WI38 (cell line): ENCODE data around the gene IFNA17.

Experiments used
- H3K4me3 ChIP-seq: 2 replicates; pipeline ENCODE4 v1.5.1; 2011; ENCODE audit warnings: low read depth, mild to moderate bottlenecking, control low read depth, low read length
- CTCF ChIP-seq: IDR thresholded peaks from 2 replicates; pipeline ENCODE4 v1.5.1; 2012; ENCODE audit warnings: low read depth, mild to moderate bottlenecking, control low read depth, low read length

The IFNA17 gene

GRCh38 chr9:21228122-21228521, at the start of gene IFNA17:
Gene IFNA17, minus strand, starts transcription at chr9:21228222. Its CDS starts 49 bp downstream, at chr9:21228173.
- no peak within 1 kb of the TSS for H3K4me3 ChIP-seq
- no peak for TF ChIP-seq CTCF

DNA sequence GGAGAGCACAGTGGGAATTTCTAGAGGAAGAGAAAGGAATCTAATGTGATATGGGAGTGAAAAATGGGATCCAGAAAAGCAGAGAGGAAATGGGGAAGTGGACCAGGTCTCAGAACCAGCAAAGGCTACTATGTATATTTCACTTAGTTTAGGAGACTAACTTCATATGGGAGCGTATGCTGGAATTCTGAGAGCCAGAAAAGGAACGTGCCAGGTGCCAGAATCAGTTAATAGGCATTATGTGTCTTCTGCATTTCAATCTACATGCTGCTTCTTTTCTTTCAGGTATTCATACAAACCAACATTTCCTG, 40.3 kb upstream of the IFNA17 start:
- TF ChIP-seq CTCF = no peak
- H3K4me3 ChIP-seq = no peak overlapping the region

- no peak for TF ChIP-seq CTCF
- H3K4me3 ChIP-seq = no peak overlapping the region
These were observed 39.7 kb upstream of the IFNA17 start for GRCh38 chr9:21267485-21268346.

- no peak overlapping the region for H3K4me3 ChIP-seq
- no peak for TF ChIP-seq CTCF
These were observed 38.9 kb upstream of the IFNA17 start for GRCh38 chr9:21266733-21267484.

- no peak overlapping the region for H3K4me3 ChIP-seq
- no peak for TF ChIP-seq CTCF
These were observed 37.6 kb upstream of the IFNA17 start for GRCh38 chr9:21265421-21266189.

- no peak for TF ChIP-seq CTCF
- no peak overlapping the region for H3K4me3 ChIP-seq
These were observed 27.7 kb upstream of the IFNA17 start for GRCh38 chr9:21255538-21256212.
